Measurements from ENCODE around the gene UST.

The UST gene

GRCh38 chr6:148720897-148721296 lies 25.9 kb upstream of the UST start:
- Mint-ChIP-seq H3K9me3 (peaks cover 30% of the 10 kb centered on the region), H3K27ac (peak overlapping the region; percentile 23), H3K36me3 (ENCODE audit: low read depth) (peaks cover 5% of the 10 kb centered on the region), H3K4me1 (no peaks in the 10 kb centered on the region), H3K27me3 (ENCODE audit: low read depth, poor library complexity) (peaks cover 3% of the 10 kb centered on the region), H3K4me3 (no peak overlapping the region)
- no peak for DNase-seq
- TF ChIP-seq CTCF (IDR thresholded peaks at IDR 0.05) = no peak

- no peaks in the 10 kb centered on the region for H3K4me1 Mint-ChIP-seq
- H3K27ac Mint-ChIP-seq = no peak overlapping the region
- TF ChIP-seq CTCF (IDR thresholded peaks at IDR 0.05) = no peak
- DNase-seq = no peak
- peaks cover 13% of the 10 kb centered on the region for H3K36me3 Mint-ChIP-seq (ENCODE audit: low read depth)
- H3K9me3 Mint-ChIP-seq = peaks cover 41% of the 10 kb centered on the region
- peaks cover 3% of the 10 kb centered on the region for H3K27me3 Mint-ChIP-seq (ENCODE audit: low read depth, poor library complexity)
- no peak overlapping the region for H3K4me3 Mint-ChIP-seq
Measured at GRCh38 chr6:148723484-148723883, 23.3 kb upstream of the UST start.

- Mint-ChIP-seq H3K9me3 (peaks cover 41% of the 10 kb centered on the region), H3K36me3 (ENCODE audit: low read depth) (peaks cover 13% of the 10 kb centered on the region), H3K4me3 (no peak overlapping the region), H3K27me3 (ENCODE audit: low read depth, poor library complexity) (peaks cover 3% of the 10 kb centered on the region), H3K27ac (no peak overlapping the region), H3K4me1 (no peaks in the 10 kb centered on the region)
- TF ChIP-seq CTCF (IDR thresholded peaks at IDR 0.05) = no peak
- no peak for DNase-seq
Measured at GRCh38 chr6:148724428-148724827, 22.4 kb upstream of the UST start.

- no peaks in the 10 kb centered on the region for H3K4me1 Mint-ChIP-seq
- H3K27me3 Mint-ChIP-seq (ENCODE audit: low read depth, poor library complexity) = peaks cover 3% of the 10 kb centered on the region
- peaks cover 13% of the 10 kb centered on the region for H3K36me3 Mint-ChIP-seq (ENCODE audit: low read depth)
- no peak for TF ChIP-seq CTCF (IDR thresholded peaks at IDR 0.05)
- no peak overlapping the region for H3K4me3 Mint-ChIP-seq
- no peak overlapping the region for H3K27ac Mint-ChIP-seq
- DNase-seq = no peak
- peaks cover 45% of the 10 kb centered on the region for H3K9me3 Mint-ChIP-seq
Measured at GRCh38 chr6:148727104-148727503, 19.7 kb upstream of the UST start.

GRCh38 chr6:148735989-148736388 lies 10.8 kb upstream of the UST start:
- Mint-ChIP-seq H3K27me3 (ENCODE audit: low read depth, poor library complexity) (no peaks in the 10 kb centered on the region), H3K36me3 (ENCODE audit: low read depth) (no peaks in the 10 kb centered on the region), H3K4me1 (peaks cover 4% of the 10 kb centered on the region), H3K4me3 (no peak overlapping the region), H3K9me3 (peaks cover 19% of the 10 kb centered on the region), H3K27ac (no peak overlapping the region)
- no peak for TF ChIP-seq CTCF (IDR thresholded peaks at IDR 0.05)
- no peak for DNase-seq

GRCh38 chr6:148736774-148737412 lies 9.9 kb upstream of the UST start:
- no peak for DNase-seq
- no peak overlapping the region for H3K4me3 Mint-ChIP-seq

More at GRCh38 chr6:148736774-148737412, 9.9 kb upstream of the UST start:
- Mint-ChIP-seq H3K4me1 (peaks cover 4% of the 10 kb centered on the region), H3K9me3 (peaks cover 17% of the 10 kb centered on the region), H3K36me3 (ENCODE audit: low read depth) (no peaks in the 10 kb centered on the region), H3K27ac (no peak overlapping the region), H3K27me3 (ENCODE audit: low read depth, poor library complexity) (no peaks in the 10 kb centered on the region)
- TF ChIP-seq CTCF (IDR thresholded peaks at IDR 0.05) = no peak

All from nephron progenitor cell (in vitro differentiated cells).